Stimulated activated CD8-positive, alpha-beta memory T cell treated with anti-CD3 and anti-CD28 coated beads, Interleukin-12 subunit alpha, Interleukin-12 subunit beta, amount 100 ng/mL, for 1 hour (primary cell): ENCODE measurements around the gene PPP4R3B.
"Not testable (repeated sequence)": the region's sequence is repeated elsewhere in the genome, so short reads cannot be mapped to it uniquely, and the experiment has no call there.

Experiments
- DNase-seq: peaks from one replicate; pipeline ENCODE4 v3.0.0-alpha.2; 2020; ENCODE audit warnings: low read depth

Gene PPP4R3B

GRCh38 chr2:55595536-55595935 lies 21.9 kb downstream of the PPP4R3B start:
- no peak for DNase-seq

GRCh38 chr2:55592130-55592529 lies 25.3 kb downstream of the PPP4R3B start:
- no peak for DNase-seq

- DNase-seq: no peak
These were observed 26.5 kb downstream of the PPP4R3B start for GRCh38 chr2:55590810-55591440.

- DNase-seq: no peak
These were observed 31.9 kb downstream of the PPP4R3B start for GRCh38 chr2:55585451-55586080.

- no peak for DNase-seq
These were observed 35.4 kb downstream of the PPP4R3B start for GRCh38 chr2:55581874-55582547.

- no peak for DNase-seq
These were observed 36.0 kb downstream of the PPP4R3B start for GRCh38 chr2:55581435-55581834.

- DNase-seq: not testable (repeated sequence)
These were observed 48.4 kb downstream of the PPP4R3B start for GRCh38 chr2:55569002-55569401.

- no peak for DNase-seq
These were observed 50.1 kb downstream of the PPP4R3B start for GRCh38 chr2:55567298-55567697.

GRCh38 chr2:55565613-55566012 lies 51.8 kb downstream of the PPP4R3B start:
- DNase-seq: no peak

- DNase-seq: no peak
These were observed 56.6 kb downstream of the PPP4R3B start for GRCh38 chr2:55560855-55561254.

- DNase-seq: no peak
These were observed 60.6 kb downstream of the PPP4R3B start for GRCh38 chr2:55556809-55557208.

- no peak for DNase-seq
These were observed 61.4 kb downstream of the PPP4R3B start for GRCh38 chr2:55555977-55556376.

- DNase-seq: no peak
These were observed 64.1 kb downstream of the PPP4R3B start for GRCh38 chr2:55553321-55553720.

- no peak for DNase-seq
These were observed 66.9 kb downstream of the PPP4R3B start for GRCh38 chr2:55550368-55551102.

GRCh38 chr2:55547679-55548078 lies 69.7 kb downstream of the PPP4R3B start:
- not testable (repeated sequence) for DNase-seq

- DNase-seq: no peak
These were observed 70.4 kb downstream of the PPP4R3B start for GRCh38 chr2:55547001-55547400.

GRCh38 chr2:55530539-55531081 lies 86.8 kb downstream of the PPP4R3B start:
- DNase-seq: no peak

- no peak for DNase-seq
These were observed 91.2 kb downstream of the PPP4R3B start for GRCh38 chr2:55526174-55526573.

- no peak for DNase-seq
These were observed 92.5 kb downstream of the PPP4R3B start for GRCh38 chr2:55524884-55525437.

- peak; percentile 17 for DNase-seq
These were observed 97.2 kb downstream of the PPP4R3B start for GRCh38 chr2:55519938-55520885.

GRCh38 chr2:55518841-55519165 lies 98.6 kb downstream of the PPP4R3B start:
- no peak for DNase-seq
